GM18526 (cell line): ENCODE measurements around the gene SRPX2.

Experiments used
- POLR2A ChIP-seq: IDR thresholded peaks from 3 replicates; pipeline ENCODE4 v1.6.1; 2011; ENCODE audit not compliant: insufficient read length; ENCODE audit errors: extremely low read depth

SRPX2 gene

DNA sequence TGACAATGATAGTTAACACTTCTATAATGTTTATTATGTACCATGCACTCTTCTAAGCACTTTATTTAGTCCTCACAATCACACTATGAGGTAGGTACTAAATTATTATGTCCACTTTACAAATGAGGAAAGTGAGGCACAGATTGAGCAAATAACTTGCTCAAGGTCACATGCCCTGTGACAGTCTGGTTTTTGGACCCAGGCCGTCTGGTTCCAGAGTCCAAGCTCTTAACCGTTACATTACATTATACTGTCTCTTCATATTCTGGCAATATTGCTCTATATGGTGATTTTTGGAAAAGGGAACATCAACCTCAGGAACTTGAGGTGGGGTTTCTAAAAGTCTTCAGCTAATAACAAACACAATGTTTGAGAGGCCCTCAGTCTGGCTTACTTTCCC lies 75.1 kb downstream of the SRPX2 start:
- no peak for TF ChIP-seq POLR2A

DNA sequence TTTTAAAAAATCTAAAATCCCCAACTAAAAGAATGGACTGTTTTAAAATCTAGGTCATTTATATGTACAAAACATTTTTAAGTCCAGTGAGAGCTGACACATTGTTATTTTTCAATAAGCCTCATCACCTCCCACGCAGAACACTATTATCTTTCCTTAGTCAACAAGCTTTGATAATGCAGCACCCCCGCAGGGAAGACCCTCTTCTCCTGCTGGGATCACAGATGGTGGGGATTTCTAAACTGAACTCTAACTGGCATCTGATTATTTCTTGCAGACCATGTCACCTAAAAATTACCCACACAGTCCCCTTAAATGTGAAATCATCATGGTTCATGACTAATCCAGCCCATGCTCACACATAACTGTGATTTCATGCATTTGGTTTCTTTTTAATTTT lies 76.3 kb downstream of the SRPX2 start:
- no peak for TF ChIP-seq POLR2A

DNA sequence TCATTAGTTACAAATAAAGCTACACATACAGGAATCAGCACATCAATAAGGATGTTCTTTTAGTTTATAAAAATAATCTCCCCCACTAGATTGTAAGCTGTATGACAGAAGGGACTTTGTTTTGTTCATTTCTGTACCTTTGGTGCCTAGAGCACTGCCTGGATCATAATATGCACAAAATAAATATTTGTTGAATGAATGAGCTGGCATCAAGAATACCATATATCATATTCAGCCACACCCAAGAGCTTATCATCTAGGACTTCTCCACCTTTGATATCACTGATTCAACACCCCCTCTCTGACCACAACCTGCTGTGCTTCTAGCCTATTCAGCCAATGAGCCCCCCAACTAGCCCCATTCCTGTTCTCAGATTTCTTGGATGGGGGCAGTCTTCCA lies 77.3 kb downstream of the SRPX2 start:
- no peak for TF ChIP-seq POLR2A
